A673 (cell line): ENCODE data around the gene TIGD6. TPM values are rescaled to one million over a fixed set of nuclear protein-coding genes. Genes with fewer than 3 reads are reported as not detected.
A peak's percentile ranks its signal among the peaks of the same experiment; 100 is the strongest.

Experiments used
- BruUV-seq: library from RNA; stranded (reverse); fragments of 400-500 nt; replicated peaks from 2 replicates; lab custom pipeline; 2021; lab: Mats Ljungman, UMichigan
- CTCF ChIA-PET: fragments of 300-600 bp; sonication (Branson Sonifier 250); formaldehyde crosslinking; loops from one replicate; lab custom pipeline; 2022; ENCODE audit warnings: antibody characterized with exemption; lab: Charles Lee
- POLR2A ChIA-PET: fragments of 300-600 bp; sonication (Branson Sonifier 250); formaldehyde crosslinking; loops from one replicate; lab custom pipeline; 2022; ENCODE audit warnings: antibody characterized with exemption; ENCODE audit not compliant: low non-redundant PET; lab: Charles Lee
- DNase-seq: peaks from one replicate; pipeline ENCODE4 v3.0.0-alpha.2; 2015; ENCODE audit warnings: low spot score
- H3K27ac ChIP-seq: fragments of 200-600 bp; sonication (generic); 2 replicates; pipeline ENCODE4 v1.5.1; 2016; ENCODE audit warnings: mixed run types, low read depth, mild to moderate bottlenecking, mixed read lengths, antibody characterized with exemption, low read length; ENCODE audit not compliant: poor library complexity, severe bottlenecking
- H3K27me3 ChIP-seq: fragments of 200-600 bp; sonication (generic); replicated peaks from 2 replicates; pipeline ENCODE4 v1.6.1; 2017; ENCODE audit warnings: mixed run types, low read depth, mild to moderate bottlenecking, mixed read lengths, antibody characterized with exemption, low read length; ENCODE audit not compliant: insufficient read depth, poor library complexity
- H3K36me3 ChIP-seq: fragments of 200-600 bp; sonication (generic); 2 replicates; pipeline ENCODE4 v1.6.1; 2016; ENCODE audit warnings: mixed run types, mild to moderate bottlenecking, mixed read lengths, antibody characterized with exemption, low read length; ENCODE audit not compliant: insufficient read depth, poor library complexity, severe bottlenecking
- H3K4me1 ChIP-seq: fragments of 200-600 bp; sonication (generic); 2 replicates; pipeline ENCODE4 v1.6.1; 2017; ENCODE audit warnings: mixed run types, mild to moderate bottlenecking, mixed read lengths, antibody characterized with exemption, low read length; ENCODE audit not compliant: insufficient read depth, poor library complexity, severe bottlenecking
- H3K4me3 ChIP-seq: fragments of 200-600 bp; sonication (generic); 2 replicates; pipeline ENCODE4 v1.5.1; 2016; ENCODE audit warnings: low read depth, mixed run types, mild to moderate bottlenecking, mixed read lengths, low read length; ENCODE audit not compliant: poor library complexity, severe bottlenecking
- H3K9me3 ChIP-seq: fragments of 200-600 bp; sonication (generic); 2 replicates; pipeline ENCODE4 v1.6.1; 2016; ENCODE audit warnings: mixed run types, low read depth, mild to moderate bottlenecking, mixed read lengths, antibody characterized with exemption, low read length; ENCODE audit not compliant: poor library complexity, severe bottlenecking
- CTCF ChIP-seq: fragments of 300-800, 200-600 bp; sonication (generic); conservative IDR thresholded peaks from 2 replicates; pipeline ENCODE4 v1.5.1; 2017; ENCODE audit warnings: low read depth, mild to moderate bottlenecking, antibody characterized with exemption, low read length, moderate library complexity, mixed read lengths
- EZH2 ChIP-seq: fragments of 200-600 bp; sonication (generic); IDR thresholded peaks from 2 replicates; pipeline ENCODE4 v1.6.1; 2017; ENCODE audit warnings: borderline replicate concordance, low read depth, mild to moderate bottlenecking, mixed read lengths, antibody characterized with exemption, low read length; ENCODE audit not compliant: poor library complexity, severe bottlenecking
- intact Hi-C: fragments of 100-400 bp; cut with micrococcal nuclease; formaldehyde crosslinking; loops from one replicate; pipeline ENCODE4 v1.10.0; 2022; ENCODE audit not compliant: unreplicated experiment
- total RNA-seq: library from RNA; stranded (reverse); gene quantifications from 2 replicates; pipeline ENCODE4 v1.2.3, GENCODE V29; 2021

The TIGD6 gene
- total RNA-seq, 1 experiment from 2014 or later, result 7.5 TPM

GRCh38 chr5:150022681-150023080 lies 22.2 kb upstream of the TIGD6 start:
- no peak for TF ChIP-seq CTCF
- TF ChIP-seq EZH2, result no peak
- DNase-seq, result no peak
- ChIA-PET POLR2A (interaction anchor here (0.6 to 0.9 kb wide), 2 partner anchors 13 to 61 kb away, joined by 3 read pairs; no protein-coding TSS in a partner anchor), CTCF (no interaction called here)
- Histone ChIP-seq H3K27ac (peak overlapping the region; percentile 76), H3K9me3 (no peaks in the 10 kb centered on the region), H3K4me1 (peaks cover 41% of the 10 kb centered on the region), H3K27me3 (no peaks in the 10 kb centered on the region), H3K4me3 (peak overlapping the region; percentile 13), H3K36me3 (peaks cover 77% of the 10 kb centered on the region)
- no TSS peak for BruUV-seq
- intact Hi-C loops, result no loop called here

GRCh38 chr5:150022158-150022531 lies 21.7 kb upstream of the TIGD6 start:
- H3K27me3 ChIP-seq, result no peaks in the 10 kb centered on the region
- intact Hi-C loops, result no loop called here
- H3K9me3 ChIP-seq, result no peaks in the 10 kb centered on the region
- peak; percentile 92 for DNase-seq
- H3K27ac ChIP-seq, result peak overlapping the region; percentile 76
- ChIA-PET CTCF (no interaction called here), POLR2A (interaction anchor here (0.5 to 0.9 kb wide), 3 partner anchors 13 to 537 kb away, joined by 3 to 4 read pairs (median 3); no protein-coding TSS in a partner anchor)
- peaks cover 77% of the 10 kb centered on the region for H3K36me3 ChIP-seq
- no peak for TF ChIP-seq EZH2
- TF ChIP-seq CTCF, result no peak
- peak overlapping the region; percentile 13 for H3K4me3 ChIP-seq
- BruUV-seq, result TSS peak; percentile 18
- peaks cover 41% of the 10 kb centered on the region for H3K4me1 ChIP-seq

GRCh38 chr5:150021491-150022157 lies 21.2 kb upstream of the TIGD6 start:
- CTCF ChIA-PET, result interaction anchor here (0.5 to 0.6 kb wide), 2 partner anchors 10 to 134 kb away, joined by 3 to 10 read pairs; partner anchors contain the start of gene PDGFRB

More at GRCh38 chr5:150021491-150022157, 21.2 kb upstream of the TIGD6 start:
- H3K9me3 ChIP-seq, result peaks cover under 1% of the 10 kb centered on the region
- intact Hi-C loops, result no loop called here
- H3K4me1 ChIP-seq, result peaks cover 41% of the 10 kb centered on the region
- POLR2A ChIA-PET, result interaction anchor here (0.5 to 0.9 kb wide), 2 partner anchors 12 to 536 kb away, joined by 3 to 4 read pairs; no protein-coding TSS in a partner anchor
- peak overlapping the region; percentile 13 for H3K4me3 ChIP-seq
- H3K27me3 ChIP-seq, result no peaks in the 10 kb centered on the region
- H3K27ac ChIP-seq, result peak overlapping the region; percentile 76
- TF ChIP-seq CTCF (no peak), EZH2 (no peak)
- BruUV-seq, result no TSS peak
- H3K36me3 ChIP-seq, result peaks cover 77% of the 10 kb centered on the region
- peak; percentile 96 for DNase-seq
